Measurements from ENCODE around the gene ZNF217.

GRCh38 chr20:53569005-53569404, 24.6 kb downstream of the ZNF217 start:
- TF ChIP-seq REST (IDR thresholded peaks at IDR 0.05; ENCODE audit: insufficient replicate concordance, low read depth) (no peak), CTCF (IDR thresholded peaks at IDR 0.05; ENCODE audit: insufficient read depth, low read length) (no peak), SPI1 (IDR thresholded peaks at IDR 0.05; ENCODE audit: borderline replicate concordance, low read depth) (no peak), POLR2AphosphoS5 (IDR thresholded peaks at IDR 0.05; ENCODE audit: low read depth) (no peak)
